Measurements from ENCODE around the gene VPS54. TPM values are rescaled to one million over a fixed set of nuclear protein-coding genes. Genes with fewer than 3 reads are reported as not detected.
"Not testable (repeated sequence)": the region's sequence is repeated elsewhere in the genome, so short reads cannot be mapped to it uniquely, and the experiment has no call there.

VPS54 gene
- polyA plus RNA-seq, 1 experiment, result 5.6 TPM

DNA sequence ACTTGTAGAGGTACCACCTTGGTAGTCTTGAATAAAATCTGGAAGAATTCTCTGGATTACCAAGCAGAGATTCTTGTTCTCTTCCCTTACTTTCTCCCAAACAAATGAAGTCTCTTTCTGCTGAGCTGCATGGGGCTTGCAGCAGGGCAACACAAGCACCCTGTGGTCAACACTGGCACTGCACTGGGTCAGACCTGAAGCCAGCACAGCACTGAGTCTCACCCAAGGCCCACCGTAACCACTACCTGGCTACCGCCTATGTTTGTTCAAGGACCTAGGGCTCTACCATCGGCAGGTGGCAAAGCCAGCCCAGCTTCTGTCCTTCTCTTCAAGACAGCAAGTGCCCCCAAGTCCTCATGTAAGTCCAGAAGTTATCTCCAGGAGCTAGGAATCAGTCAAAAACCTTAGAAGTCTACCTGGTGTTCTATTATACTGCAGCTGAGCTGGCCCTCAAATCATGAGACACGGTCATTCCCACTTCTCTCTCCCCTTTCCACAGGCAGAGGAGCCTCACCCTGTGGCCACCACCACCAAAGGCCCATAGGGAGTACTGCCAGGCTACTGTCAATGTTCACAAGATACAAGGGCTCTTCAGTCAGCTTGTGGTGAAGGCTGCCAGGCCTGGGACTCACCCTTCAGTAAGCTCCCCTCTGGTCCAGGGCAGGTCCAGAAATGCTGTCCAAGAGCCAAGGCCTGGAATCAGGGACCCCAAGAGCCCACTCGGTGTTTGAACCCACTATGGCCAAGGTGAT is 18.4 kb downstream of the VPS54 start:
- no peaks in the 10 kb centered on the region for H3K27me3 ChIP-seq (ENCODE audit: control insufficient read depth, insufficient read depth, low read length)
- TF ChIP-seq, protein P1, sequence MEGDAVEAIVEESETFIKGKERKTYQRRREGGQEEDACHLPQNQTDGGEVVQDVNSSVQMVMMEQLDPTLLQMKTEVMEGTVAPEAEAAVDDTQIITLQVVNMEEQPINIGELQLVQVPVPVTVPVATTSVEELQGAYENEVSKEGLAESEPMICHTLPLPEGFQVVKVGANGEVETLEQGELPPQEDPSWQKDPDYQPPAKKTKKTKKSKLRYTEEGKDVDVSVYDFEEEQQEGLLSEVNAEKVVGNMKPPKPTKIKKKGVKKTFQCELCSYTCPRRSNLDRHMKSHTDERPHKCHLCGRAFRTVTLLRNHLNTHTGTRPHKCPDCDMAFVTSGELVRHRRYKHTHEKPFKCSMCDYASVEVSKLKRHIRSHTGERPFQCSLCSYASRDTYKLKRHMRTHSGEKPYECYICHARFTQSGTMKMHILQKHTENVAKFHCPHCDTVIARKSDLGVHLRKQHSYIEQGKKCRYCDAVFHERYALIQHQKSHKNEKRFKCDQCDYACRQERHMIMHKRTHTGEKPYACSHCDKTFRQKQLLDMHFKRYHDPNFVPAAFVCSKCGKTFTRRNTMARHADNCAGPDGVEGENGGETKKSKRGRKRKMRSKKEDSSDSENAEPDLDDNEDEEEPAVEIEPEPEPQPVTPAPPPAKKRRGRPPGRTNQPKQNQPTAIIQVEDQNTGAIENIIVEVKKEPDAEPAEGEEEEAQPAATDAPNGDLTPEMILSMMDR (IDR thresholded peaks at IDR 0.05; ENCODE audit: insufficient read depth, low read depth, low read length), result no peak
- H3K36me3 ChIP-seq (ENCODE audit: control insufficient read depth, insufficient read depth, low read length), result 0 out of 2 replicates have a peak, but pooled peaks cover 2% of the 10 kb centered on the region
- H3K4me3 ChIP-seq (ENCODE audit: low read depth, low read length), result no peak overlapping the region
- POLR2A ChIA-PET, result no interaction called here
- no peak for DNase-seq (ENCODE audit: low read depth)
- CTCF ChIA-PET, result no interaction called here

GRCh38 chr2:63999049-63999448 is 20.2 kb downstream of the VPS54 start:
- TF ChIP-seq, protein P1 (IDR thresholded peaks at IDR 0.05; ENCODE audit: insufficient read depth, low read depth, low read length), result no peak
- ChIA-PET POLR2A (no interaction called here), CTCF (no interaction called here)
- Histone ChIP-seq H3K4me3 (ENCODE audit: low read depth, low read length) (no peak overlapping the region), H3K36me3 (ENCODE audit: control insufficient read depth, insufficient read depth, low read length) (0 out of 2 replicates have a peak, but pooled peaks cover 2% of the 10 kb centered on the region), H3K27me3 (ENCODE audit: control insufficient read depth, insufficient read depth, low read length) (no peaks in the 10 kb centered on the region)
- no peak for DNase-seq (ENCODE audit: low read depth)

- CTCF ChIA-PET; DNase-seq (ENCODE audit: low read depth); H3K27me3 ChIP-seq (ENCODE audit: control insufficient read depth, insufficient read depth, low read length); POLR2A ChIA-PET; H3K36me3 ChIP-seq (ENCODE audit: control insufficient read depth, insufficient read depth, low read length); H3K4me3 ChIP-seq (ENCODE audit: low read depth, low read length): not testable (repeated sequence)
These were observed 22.5 kb downstream of the VPS54 start for GRCh38 chr2:63996582-63997198.

DNA sequence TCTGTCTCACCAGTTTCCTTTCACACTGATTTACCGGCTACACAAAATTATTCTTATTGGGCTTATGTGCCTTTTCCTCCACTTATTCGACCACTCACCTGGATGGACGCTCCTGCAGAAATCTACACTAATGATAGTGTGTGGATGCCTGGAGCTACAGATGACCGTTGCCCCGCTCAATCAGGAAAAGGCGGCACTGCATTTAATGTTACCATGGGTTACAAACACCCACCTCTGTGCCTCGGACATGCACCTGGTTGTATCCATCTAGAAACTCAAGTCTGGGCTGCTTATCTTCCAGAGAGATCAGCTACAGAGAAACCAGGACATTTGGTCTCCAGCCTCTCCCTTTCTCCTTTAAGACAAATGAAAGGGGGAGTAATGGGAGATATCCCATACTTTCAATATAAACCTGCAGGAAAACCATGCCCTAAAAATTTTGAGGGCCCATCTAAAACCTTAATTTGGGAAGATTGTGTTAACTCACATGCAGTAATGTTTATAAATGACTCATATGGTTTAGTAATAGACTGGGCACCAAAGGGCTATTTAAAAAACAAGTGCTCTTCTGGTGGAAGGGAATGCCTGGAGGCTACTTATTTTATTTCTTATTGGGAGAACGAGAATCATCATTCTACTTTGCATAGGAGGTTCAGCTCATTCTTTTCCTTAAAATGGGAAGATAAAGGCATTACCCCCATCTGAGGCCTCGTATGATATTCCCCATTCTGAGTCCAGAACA is 24.7 kb downstream of the VPS54 start:
- H3K36me3 ChIP-seq (ENCODE audit: control insufficient read depth, insufficient read depth, low read length); POLR2A ChIA-PET; CTCF ChIA-PET; H3K4me3 ChIP-seq (ENCODE audit: low read depth, low read length); DNase-seq (ENCODE audit: low read depth); H3K27me3 ChIP-seq (ENCODE audit: control insufficient read depth, insufficient read depth, low read length): not testable (repeated sequence)

GRCh38 chr2:63993871-63994270 is 25.4 kb downstream of the VPS54 start:
- Histone ChIP-seq H3K36me3 (ENCODE audit: control insufficient read depth, insufficient read depth, low read length) (no peaks in the 10 kb centered on the region), H3K4me3 (ENCODE audit: low read depth, low read length) (no peak overlapping the region), H3K27me3 (ENCODE audit: control insufficient read depth, insufficient read depth, low read length) (no peaks in the 10 kb centered on the region)
- DNase-seq (ENCODE audit: low read depth), result no peak
- ChIA-PET CTCF (no interaction called here), POLR2A (no interaction called here)
- TF ChIP-seq, protein P1 (IDR thresholded peaks at IDR 0.05; ENCODE audit: insufficient read depth, low read depth, low read length), result no peak

DNA sequence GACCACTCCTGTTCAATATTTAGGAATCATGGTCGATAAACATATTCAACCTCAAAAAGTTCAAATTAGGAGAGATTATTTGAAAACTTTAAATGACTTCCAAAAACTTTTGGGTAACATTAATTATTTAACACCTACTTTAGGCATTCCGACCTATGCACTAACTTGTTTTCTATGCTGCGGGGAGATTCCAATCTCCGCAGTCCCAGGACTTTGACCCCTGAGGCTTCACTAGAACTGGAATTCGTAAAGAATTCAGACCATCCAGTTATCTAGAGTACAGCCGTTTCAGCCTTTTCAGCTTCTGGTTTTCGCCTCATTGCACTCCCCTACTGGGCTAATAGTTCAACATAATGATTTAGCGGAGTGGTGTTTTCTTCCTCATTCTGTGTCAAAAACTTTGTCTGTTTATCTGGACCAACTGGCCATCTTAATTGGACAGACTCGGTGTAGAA is 26.1 kb downstream of the VPS54 start:
- CTCF ChIA-PET; DNase-seq (ENCODE audit: low read depth); H3K36me3 ChIP-seq (ENCODE audit: control insufficient read depth, insufficient read depth, low read length); H3K4me3 ChIP-seq (ENCODE audit: low read depth, low read length); POLR2A ChIA-PET; H3K27me3 ChIP-seq (ENCODE audit: control insufficient read depth, insufficient read depth, low read length): not testable (repeated sequence)

Data from BJ (cell line).